ENCODE results near the gene C8A.

GRCh38 chr1:56922070-56922469 lies 67.5 kb downstream of the C8A start:
- TF ChIP-seq CTCF (IDR thresholded peaks at IDR 0.05): no peak
- no peak for TF ChIP-seq POLR2A (IDR thresholded peaks at IDR 0.05)

Data from lower leg skin (tissue), 3 donors.